HG03520 (cell line): Measurements from ENCODE around the gene TGM2.

Experiments used
- ATAC-seq: cut with Tn5 transposase; IDR thresholded peaks from one replicate; pipeline ENCODE4 v1.9.1; 2021; ENCODE audit warnings: mild to moderate bottlenecking, moderate library complexity; ENCODE audit not compliant: unreplicated experiment

TGM2 gene

DNA sequence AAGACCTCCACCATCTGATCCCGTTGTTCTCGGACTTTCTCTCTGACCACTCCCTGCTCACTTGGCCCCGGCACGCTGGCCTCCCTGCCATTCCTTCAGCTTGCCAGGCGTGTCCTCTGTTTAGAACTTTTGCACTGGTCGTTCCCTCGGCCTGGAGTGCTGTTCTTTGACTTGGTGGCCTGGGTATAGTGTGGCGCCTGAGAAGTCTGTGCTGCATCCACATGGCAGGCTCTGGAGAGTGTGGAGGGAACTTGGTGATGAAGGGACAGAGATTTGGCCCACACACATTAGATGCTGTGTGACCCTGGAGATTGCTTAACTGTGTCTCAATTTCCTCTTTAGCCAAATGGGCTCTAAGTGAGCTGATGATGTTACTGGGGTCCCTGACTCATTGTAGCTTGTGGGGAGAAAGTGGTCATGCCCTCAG, 13.0 kb upstream of the TGM2 start:
- ATAC-seq = no peak

DNA sequence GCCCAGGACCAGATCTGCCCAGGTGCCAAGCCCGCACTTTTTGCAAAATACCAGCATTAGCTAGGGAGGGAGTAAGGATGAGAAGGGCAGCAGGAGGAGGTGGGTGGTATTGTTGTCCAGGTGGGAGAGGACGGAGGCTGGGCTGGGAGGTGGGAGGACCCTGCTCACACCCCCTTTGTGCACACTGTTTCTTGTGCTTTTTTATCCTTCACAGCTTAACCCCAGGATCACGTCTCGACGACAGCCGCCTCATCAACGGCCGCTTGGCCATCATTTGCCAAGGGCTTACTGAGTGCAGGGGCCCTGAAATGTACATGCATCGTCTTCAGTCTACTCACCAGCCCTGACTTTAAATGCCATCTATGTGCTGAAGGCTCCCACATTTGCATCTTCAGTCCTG, 12.1 kb upstream of the TGM2 start:
- no peak for ATAC-seq

DNA sequence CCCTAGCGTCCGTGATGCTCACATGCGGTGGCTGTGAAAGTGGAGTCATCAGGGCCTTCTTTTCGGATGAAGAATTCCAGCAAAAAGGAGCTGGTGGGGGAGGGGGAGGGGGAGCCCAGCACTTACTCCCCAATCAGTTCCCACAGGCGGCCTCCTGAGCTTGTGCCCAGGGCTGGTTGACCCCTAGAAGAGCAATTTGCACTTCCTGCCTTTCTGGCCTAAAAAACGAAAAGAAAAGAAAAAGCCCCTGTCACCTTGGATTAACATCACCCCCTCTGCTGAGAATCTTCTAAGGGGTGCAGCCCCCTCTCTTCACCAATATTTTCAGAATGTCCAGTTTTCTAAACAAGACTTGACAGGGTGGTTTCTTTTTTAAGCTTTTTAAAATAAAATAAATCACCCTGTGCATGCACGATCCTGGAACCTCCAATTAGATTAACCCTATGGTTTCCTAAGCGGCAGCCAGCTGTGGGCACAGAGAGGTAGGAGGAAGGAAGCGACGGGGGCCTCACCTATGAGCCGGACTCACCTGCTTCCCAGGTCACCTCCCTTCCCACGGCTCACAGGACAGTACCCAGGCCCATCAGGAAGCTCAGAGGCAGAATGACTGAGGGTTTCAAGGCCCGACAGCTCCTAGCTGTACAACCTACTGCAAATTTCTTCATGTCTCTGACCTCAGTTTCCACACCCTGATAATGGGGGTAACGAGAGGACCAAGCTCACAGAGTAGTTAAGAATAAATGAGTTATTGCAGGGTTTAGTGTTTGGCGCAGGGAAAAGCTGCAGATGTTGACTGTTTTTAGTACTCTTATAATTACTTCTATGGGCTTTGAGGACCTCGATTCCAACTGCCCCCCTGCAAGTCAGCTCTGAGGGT, 10.5 kb upstream of the TGM2 start:
- ATAC-seq = no peak

DNA sequence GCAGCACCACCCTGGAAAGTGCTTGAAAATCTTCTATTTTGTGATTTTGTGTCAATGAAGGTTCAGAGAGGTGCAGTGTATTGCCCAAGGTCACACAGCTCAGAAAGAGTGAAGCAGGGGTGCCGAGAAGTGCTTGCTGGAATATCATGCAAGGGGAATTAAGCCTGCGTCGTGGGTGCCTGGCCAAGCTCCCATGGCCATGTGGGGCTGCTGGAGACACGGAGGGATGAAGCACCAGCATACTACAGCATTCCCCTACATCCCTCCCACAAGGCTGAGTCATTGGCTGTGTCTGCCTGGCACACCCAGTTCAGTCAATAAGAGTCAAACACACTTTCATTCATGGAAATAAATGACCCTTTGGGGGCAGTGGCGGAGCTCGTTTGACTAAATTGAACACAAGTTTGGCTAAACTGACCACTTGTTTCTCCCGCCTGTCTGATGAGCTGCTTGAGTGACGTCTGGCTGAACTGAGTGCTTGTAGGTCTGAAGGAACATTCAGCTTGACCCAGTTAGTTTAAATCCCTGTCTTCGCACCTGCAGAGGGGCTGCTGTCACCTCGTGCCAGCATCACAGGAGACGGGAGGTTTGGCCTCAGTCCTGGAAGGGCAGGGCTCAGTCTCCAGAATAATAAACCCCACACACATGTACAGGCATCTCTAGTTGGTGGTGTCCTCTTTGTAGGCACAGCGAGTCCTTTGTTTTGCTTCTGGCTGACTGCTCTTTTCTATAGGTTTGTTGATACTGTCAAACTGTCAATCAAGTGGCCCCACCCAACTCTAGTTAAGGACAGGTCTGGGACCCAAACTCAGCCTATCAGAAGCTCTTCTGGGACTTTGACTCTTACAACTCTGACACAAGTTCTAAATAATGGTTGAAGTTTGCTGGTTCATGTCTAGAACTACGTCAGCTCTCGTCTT, 8.4 kb upstream of the TGM2 start:
- no peak for ATAC-seq

GRCh38 chr20:38172408-38172807, 7.3 kb upstream of the TGM2 start:
- no peak for ATAC-seq

DNA sequence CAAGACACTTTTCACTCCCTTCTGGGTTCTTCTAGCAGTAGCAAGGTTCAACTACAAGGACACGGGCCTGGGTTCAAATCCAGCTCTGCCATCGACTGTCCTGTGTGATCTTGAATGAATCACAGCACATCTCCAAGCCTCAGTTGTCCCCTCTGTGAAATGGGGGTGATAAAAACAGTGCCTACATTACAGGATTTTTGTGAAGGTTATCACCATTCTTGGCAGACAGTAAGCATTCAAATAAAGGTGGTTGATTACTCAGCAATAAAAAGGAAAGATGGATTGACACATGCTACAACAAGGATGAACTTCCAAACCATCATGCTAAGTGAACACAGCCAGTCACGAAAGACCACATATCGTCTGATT, 6.6 kb upstream of the TGM2 start:
- no peak for ATAC-seq

DNA sequence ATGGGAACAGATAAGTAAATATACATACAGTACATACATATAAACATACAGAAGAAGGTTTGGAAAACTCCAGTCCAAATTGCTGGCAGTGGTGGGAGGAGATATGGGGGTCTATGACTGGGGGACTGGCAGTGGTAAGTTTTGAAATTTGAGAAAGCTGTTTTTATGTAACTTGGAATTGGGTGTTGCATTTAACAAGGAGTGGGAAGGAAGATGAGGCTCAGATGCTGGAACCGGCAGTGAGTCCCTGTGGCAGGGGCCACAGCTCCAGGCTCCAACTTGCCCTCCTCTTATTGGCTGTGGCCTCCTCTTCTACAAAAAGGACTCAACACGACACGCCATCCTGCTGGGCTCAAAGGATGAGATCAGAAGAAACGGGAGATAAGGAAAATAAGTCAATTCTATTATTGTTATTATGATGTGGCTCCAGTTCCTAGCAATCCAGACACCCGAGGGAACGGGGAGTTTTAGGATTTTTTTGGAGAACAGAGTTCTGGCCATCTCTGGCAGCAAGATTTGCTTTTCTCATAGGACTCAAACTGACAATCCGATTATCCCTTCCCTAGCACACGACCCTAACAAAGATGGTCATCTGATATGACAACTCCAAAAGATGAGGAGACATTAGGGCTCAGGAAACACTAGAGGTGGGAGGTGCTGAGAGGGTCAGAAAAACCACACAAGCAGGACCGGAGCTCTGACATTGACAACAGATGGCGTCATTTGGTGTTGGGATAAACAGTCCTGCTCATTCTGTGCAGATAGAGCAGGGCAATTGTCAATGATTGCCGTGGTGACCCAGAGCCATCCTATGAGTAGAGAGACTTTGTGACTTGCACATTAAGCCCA, 6.0 kb upstream of the TGM2 start:
- ATAC-seq = no peak

DNA sequence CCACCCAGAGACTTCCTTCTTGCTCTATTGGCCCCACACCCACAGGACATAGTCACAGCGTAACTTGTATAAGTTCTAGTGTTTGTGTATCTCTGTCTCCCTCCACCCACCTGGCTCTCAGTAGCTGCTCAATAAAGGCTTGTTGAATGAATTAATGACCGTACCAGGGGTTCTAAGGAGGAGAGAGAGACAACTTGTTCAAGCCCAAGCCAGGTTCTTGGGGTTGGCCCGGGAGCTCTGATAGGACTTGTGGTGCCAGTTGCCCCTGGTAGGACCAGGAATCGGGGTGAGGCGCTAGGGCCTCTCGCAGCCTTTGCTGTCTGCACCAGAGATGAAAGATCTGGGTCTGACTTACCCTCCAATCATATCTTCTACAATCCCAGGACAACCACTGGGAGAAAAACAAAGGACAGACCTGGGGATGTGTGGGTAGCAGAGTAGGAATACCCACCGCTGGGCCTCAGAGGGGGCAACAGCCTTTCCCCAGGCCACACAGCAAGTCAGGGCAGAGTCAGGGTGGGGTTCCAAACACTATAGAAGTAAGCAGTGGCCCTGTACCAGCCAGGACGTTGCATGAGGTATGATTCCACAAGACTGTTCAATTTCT, 5.3 kb upstream of the TGM2 start:
- no peak for ATAC-seq

DNA sequence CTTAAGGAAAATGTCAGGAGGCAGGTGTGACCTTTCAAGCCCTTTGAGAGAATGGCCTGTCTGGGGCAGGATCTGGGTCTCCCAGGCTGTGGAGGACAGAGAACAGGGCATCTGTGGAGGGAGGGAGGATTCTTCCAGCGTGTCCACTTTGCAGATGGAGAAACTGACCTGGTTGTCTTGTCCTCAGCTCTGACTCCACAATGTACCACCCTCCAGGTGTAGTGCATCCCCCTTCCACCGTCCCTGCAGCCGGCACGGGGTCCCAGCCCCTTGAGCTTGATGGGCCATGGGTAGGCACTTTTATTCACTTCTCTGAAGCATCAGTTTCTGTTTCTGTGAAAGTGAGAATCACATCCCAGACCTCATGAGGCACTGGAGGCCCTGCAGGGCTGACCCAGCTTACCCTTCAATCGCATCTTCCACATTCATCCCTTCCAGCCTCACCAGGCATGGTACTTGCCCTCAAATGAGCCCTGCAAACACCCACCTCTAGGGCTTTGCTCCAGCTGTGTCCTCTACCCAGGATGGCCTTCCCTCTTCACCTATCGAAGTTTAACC, 4.6 kb upstream of the TGM2 start:
- no peak for ATAC-seq

GRCh38 chr20:38168791-38169589, 3.9 kb upstream of the TGM2 start:
- ATAC-seq = no peak

- no peak for ATAC-seq
Observed at GRCh38 chr20:38167851-38168760, 3.0 kb upstream of the TGM2 start.

GRCh38 chr20:38167328-38167850, 2.3 kb upstream of the TGM2 start:
- no peak for ATAC-seq

GRCh38 chr20:38166703-38167233, 1.7 kb upstream of the TGM2 start:
- no peak for ATAC-seq

DNA sequence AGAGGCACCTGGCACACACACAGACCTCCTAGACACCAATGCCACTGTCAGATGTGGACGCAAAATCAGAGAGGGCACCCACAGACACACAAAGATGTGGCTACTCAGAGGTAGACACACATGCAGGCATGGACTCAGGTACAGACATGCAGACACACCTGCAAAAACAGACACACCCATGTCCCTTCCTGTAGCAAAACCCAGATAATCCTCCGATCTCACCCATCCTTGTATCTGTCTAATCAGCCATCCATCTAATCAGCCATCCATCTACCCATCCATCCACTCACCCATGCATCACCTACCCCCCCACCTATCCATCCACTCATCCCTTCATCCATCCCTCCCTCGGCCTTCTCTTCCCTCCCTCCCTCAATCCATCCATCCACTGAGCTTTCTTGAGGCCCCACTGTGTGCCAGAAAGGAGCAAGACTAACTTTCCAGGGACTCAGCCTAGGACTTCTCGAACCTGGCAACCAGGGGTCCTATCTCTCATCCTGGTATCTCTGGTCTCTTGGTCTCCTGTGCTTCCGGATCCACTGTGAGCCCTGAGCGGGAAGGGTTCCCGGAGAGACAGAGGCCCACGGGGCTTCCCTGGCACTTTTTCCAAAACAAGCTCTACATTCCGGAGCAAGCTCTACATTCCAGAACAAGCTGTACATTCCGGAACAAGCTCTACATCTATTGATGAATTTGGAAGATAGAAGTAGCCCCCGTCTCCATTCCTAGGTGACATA, 1.1 kb upstream of the TGM2 start:
- no peak for ATAC-seq

DNA sequence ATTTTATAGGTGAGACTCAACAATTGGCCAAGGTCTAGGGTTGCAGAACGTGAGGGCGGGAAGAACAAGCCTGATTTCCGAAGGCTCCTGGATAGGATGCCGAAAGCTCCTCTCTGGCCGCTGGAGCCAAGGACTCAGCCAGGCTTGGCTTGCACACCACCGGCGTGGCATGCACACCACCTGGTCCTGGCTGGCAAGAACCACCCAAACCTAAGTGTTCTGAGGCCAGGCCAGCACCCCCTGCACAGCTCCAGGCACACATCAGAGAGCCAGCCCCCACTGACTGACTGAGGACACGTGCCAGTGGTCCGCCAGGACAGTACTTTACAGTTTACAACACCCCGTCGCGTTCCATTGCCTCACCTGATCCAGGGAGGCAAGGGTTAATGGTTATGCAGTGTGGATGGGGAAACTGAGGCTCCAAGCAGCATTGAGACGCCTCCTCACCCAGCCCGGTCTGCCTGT, 414 bp downstream of the TGM2 start:
- ATAC-seq = no peak

GRCh38 chr20:38164069-38164468, 1.0 kb downstream of the TGM2 start:
- no peak for ATAC-seq
